Measurements from ENCODE around the gene HOMEZ. TPM values are rescaled to one million over a fixed set of nuclear protein-coding genes. Genes with fewer than 3 reads are reported as not detected.

Gene HOMEZ
- total and polyA plus RNA-seq, 10 of the 15 experiments (the other 5 are each of a cell fraction or from before 2014, with no cell fraction given) = 2.6 to 19.3 (median 13.0) TPM

- ChIA-PET CTCF (interaction anchor here (0.7 to 3.1 kb wide), 10 partner anchors 29 to 235 kb away, joined by 3 to 34 read pairs (median 7); partner anchors contain the start of gene NGDN), SMC1A (ENCODE audit: uncharacterized antibody, unreplicated experiment) (interaction anchor here (0.6 to 2.1 kb wide), 4 partner anchors 19 to 321 kb away, joined by 3 to 4 read pairs (median 4); no protein-coding TSS in a partner anchor), RAD21 (ENCODE audit: unreplicated experiment) (interaction anchor here (1.1 to 2.1 kb wide), 3 partner anchors 18 to 60 kb away, joined by 3 to 10 read pairs (median 5); no protein-coding TSS in a partner anchor), POLR2A (no interaction called here)
- no peaks in the 10 kb centered on the region for H3K9me3 ChIP-seq (replicated peaks; ENCODE audit: control insufficient read depth, insufficient read depth, low read length)
- TF ChIP-seq CTCF (IDR thresholded peaks at IDR 0.05 in 2 of 3, conservative IDR thresholded peaks at IDR 0.05 in 1 of 3; ENCODE audit: control insufficient read depth in 2 of 3, extremely low read depth in 1 of 3, insufficient read depth in 1 of 3, low read depth in 3 of 3, low read length in 3 of 3) (peak; percentile 79 to 83 (median 82)), BACH1 (IDR thresholded peaks at IDR 0.05; ENCODE audit: borderline replicate concordance) (0 out of 2 replicates have a peak, but pooled peaks have one; percentile 5), BCL3 (IDR thresholded peaks at IDR 0.05; ENCODE audit: borderline replicate concordance, insufficient read depth, low read depth, low read length, poor library complexity, severe bottlenecking) (no peak), RAD21 (IDR thresholded peaks at IDR 0.05; ENCODE audit: insufficient read depth, low read depth, low read length) (peak; percentile 77), MEF2A (IDR thresholded peaks at IDR 0.05; ENCODE audit: insufficient read depth, low read depth, low read length) (no peak), SMC3 (IDR thresholded peaks at IDR 0.05; ENCODE audit: borderline replicate concordance, low read length) (peak; percentile 61; the same call in 1 of the 2 replicates)
- H3K79me2 ChIP-seq (ENCODE audit: control insufficient read depth, insufficient read depth, low read length) = peaks cover 5% of the 10 kb centered on the region
- peaks cover 10 to 12% of the 10 kb centered on the region in 2 experiments for H3K36me3 ChIP-seq (ENCODE audit: control insufficient read depth in 2 of 2, insufficient read depth in 2 of 2, low read length in 1 of 2)
- H3K27ac ChIP-seq (ENCODE audit: control insufficient read depth, insufficient read depth) = no peak overlapping the region
- in situ Hi-C loops (cut with MboI) (no loop called here), intact Hi-C loops (cut with micrococcal nuclease; ENCODE audit: unreplicated experiment) (loop anchor here (1.0 to 2.0 kb wide), 2 partner anchors 52 to 63 kb away; no protein-coding TSS in a partner anchor)
- ATAC-seq = peak; percentile 90
- DNase-seq (ENCODE audit: low read depth, low spot score) = no peak
- H2AFZ ChIP-seq (ENCODE audit: control insufficient read depth, low read depth, low read length) = no peak overlapping the region
- BruUV-seq (replicated peaks) = no TSS peak
- H3K9ac ChIP-seq (ENCODE audit: control insufficient read depth, insufficient read depth, low read length) = no peak overlapping the region
- no peak overlapping the region for H3K4me3 ChIP-seq
- no peaks in the 10 kb centered on the region for H3K27me3 ChIP-seq (replicated peaks in 1 of 2; ENCODE audit: control insufficient read depth in 2 of 2, insufficient read depth in 2 of 2, low read length in 1 of 2)
- 42% methylated on average over 4 of the region's 4 CpGs for WGBS (ENCODE audit: insufficient coverage, insufficient replicate concordance, low lambda C conversion rate, missing lambda C conversion rate)
- H3K4me1 ChIP-seq (ENCODE audit: control insufficient read depth, insufficient read depth, low read length) = peaks cover 1% of the 10 kb centered on the region; the same call in 1 of the 2 replicates
- H4K20me1 ChIP-seq (ENCODE audit: control insufficient read depth, insufficient read depth) = no peaks in the 10 kb centered on the region
- no peak overlapping the region for H3K4me2 ChIP-seq (ENCODE audit: control insufficient read depth, insufficient read depth)
- peak; percentile 93 for FAIRE-seq
Observed at GRCh38 chr14:23327947-23328744, 42.2 kb upstream of the HOMEZ start.

Measured in GM12878 (cell line).